Lower leg skin (tissue), 4 donors: ENCODE results near the gene TMEM81. TPM values are rescaled to one million over a fixed set of nuclear protein-coding genes. Genes with fewer than 3 reads are reported as not detected.

ENCODE experiments used
- DNase-seq, 2 donors: peaks; one replicate each; pipeline ENCODE4 v3.0.0-alpha.2; 2019; ENCODE audit warnings: low spot score in 2 of 2
- H3K4me3 ChIP-seq: fragments of 200-600 bp; sonication (generic); 2 replicates; pipeline ENCODE4 v1.5.1; 2017; ENCODE audit warnings: mild to moderate bottlenecking, low read depth; ENCODE audit not compliant: poor library complexity, severe bottlenecking
- CTCF ChIP-seq, 3 donors: fragments of 450-650 bp; IDR thresholded peaks; one replicate each; pipeline ENCODE4 v1.5.1; 2016; ENCODE audit warnings: antibody characterized with exemption in 3 of 3, mild to moderate bottlenecking in 3 of 3, moderate library complexity in 2 of 3
- POLR2A ChIP-seq, 2 donors: fragments of 450-650 bp; IDR thresholded peaks; one replicate each; pipeline ENCODE4 v1.6.1; 2016 to 2017; ENCODE audit warnings: antibody characterized with exemption in 2 of 2, mild to moderate bottlenecking in 1 of 2, moderate library complexity in 1 of 2
- WGBS, 2 donors: methylation state at CpG; one replicate each; pipeline ENCODE4 v1.1.5; 2018; 5-methylcytosine and 5-hydroxymethylcytosine counted together
- intact Hi-C: fragments of 100-400 bp; cut with DNase I; formaldehyde crosslinking; loops from one replicate; pipeline ENCODE4 v1.15.0; 2023; ENCODE audit warnings: low total_unique reads
- total RNA-seq, 4 donors: library from RNA; depleted of rRNA; stranded (reverse); fragments of >200 nt; gene quantifications; one replicate each; pipeline ENCODE4 v1.1.0, GENCODE V29; 2016

TMEM81 gene
- total RNA-seq, 4 donors from 2014 or later = 2.3 to 2.8 (median 2.6) TPM

- 70 to 81% methylated on average over 11 of the region's 11 CpGs for WGBS, 2 donors
- intact Hi-C loops = no loop called here
- no peak overlapping the region for H3K4me3 ChIP-seq
- TF ChIP-seq POLR2A (IDR thresholded peaks at IDR 0.05) (no peak), CTCF (IDR thresholded peaks at IDR 0.05) (no peak)
- DNase-seq = no peak
Observed at GRCh38 chr1:205052690-205053089, 31.6 kb downstream of the TMEM81 start.

GRCh38 chr1:205049479-205049878 is 34.8 kb downstream of the TMEM81 start:
- DNase-seq = no peak
- intact Hi-C loops = no loop called here
- TF ChIP-seq CTCF (IDR thresholded peaks at IDR 0.05) = no peak
- no peak for TF ChIP-seq POLR2A (IDR thresholded peaks at IDR 0.05)
- WGBS, 2 donors = 53 to 66% methylated on average over 6 of the region's 6 CpGs
- H3K4me3 ChIP-seq = no peak overlapping the region

- DNase-seq = no peak
- intact Hi-C loops = no loop called here
- TF ChIP-seq CTCF (IDR thresholded peaks at IDR 0.05) (no peak), POLR2A (IDR thresholded peaks at IDR 0.05) (no peak)
- 73 to 79% methylated on average over 9 of the region's 9 CpGs for WGBS, 2 donors
- no peak overlapping the region for H3K4me3 ChIP-seq
Observed at GRCh38 chr1:205048382-205048781, 35.9 kb downstream of the TMEM81 start.

GRCh38 chr1:205047764-205048231 is 36.5 kb downstream of the TMEM81 start:
- no peak overlapping the region for H3K4me3 ChIP-seq
- WGBS, 2 donors = 71 to 74% methylated on average over 5 of the region's 5 CpGs
- no peak for DNase-seq
- intact Hi-C loops = no loop called here
- TF ChIP-seq POLR2A (IDR thresholded peaks at IDR 0.05) (no peak), CTCF (IDR thresholded peaks at IDR 0.05) (no peak)

GRCh38 chr1:205046870-205047269 is 37.4 kb downstream of the TMEM81 start:
- DNase-seq = no peak
- H3K4me3 ChIP-seq = no peak overlapping the region
- 48 to 100% methylated on average over 2 to 4 of the region's 4 CpGs for WGBS, 2 donors
- TF ChIP-seq CTCF (IDR thresholded peaks at IDR 0.05) (no peak), POLR2A (IDR thresholded peaks at IDR 0.05) (no peak)
- intact Hi-C loops = no loop called here

GRCh38 chr1:205045146-205045545 is 39.1 kb downstream of the TMEM81 start:
- 29 to 36% methylated on average over 11 of the region's 11 CpGs for WGBS, 2 donors
- no peak overlapping the region for H3K4me3 ChIP-seq
- TF ChIP-seq CTCF (IDR thresholded peaks at IDR 0.05) = no peak
- TF ChIP-seq POLR2A (IDR thresholded peaks at IDR 0.05) = no peak
- intact Hi-C loops = no loop called here
- no peak for DNase-seq
